ENCODE results near the gene PATJ.
"Not testable (repeated sequence)": the region's sequence is repeated elsewhere in the genome, so short reads cannot be mapped to it uniquely, and the experiment has no call there.

PATJ gene

GRCh38 chr1:61887931-61888564 is 145.8 kb downstream of the PATJ start:
- no peak for DNase-seq

GRCh38 chr1:61888808-61889207 is 146.5 kb downstream of the PATJ start:
- no peak for DNase-seq

GRCh38 chr1:61890435-61890834 is 148.2 kb downstream of the PATJ start:
- DNase-seq: not testable (repeated sequence)

DNA sequence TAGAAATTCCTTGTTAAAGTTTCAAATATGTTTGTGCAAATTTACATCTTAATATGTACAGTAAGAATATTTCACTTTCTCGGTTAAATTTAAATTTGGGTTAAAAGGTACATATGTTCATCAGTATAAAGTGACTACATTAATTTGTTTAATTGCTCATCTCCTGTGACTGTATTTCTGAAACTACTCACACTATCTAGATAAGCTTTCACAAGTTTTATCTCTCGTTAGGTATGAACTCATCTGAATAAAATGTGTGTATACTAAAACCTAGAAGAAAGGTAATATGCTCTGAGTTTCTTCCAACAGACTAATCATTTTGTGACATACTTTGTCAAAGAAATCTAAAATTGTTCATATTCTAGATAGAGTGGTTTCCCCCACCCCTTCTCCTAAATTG is 150.7 kb downstream of the PATJ start:
- DNase-seq: no peak

DNA sequence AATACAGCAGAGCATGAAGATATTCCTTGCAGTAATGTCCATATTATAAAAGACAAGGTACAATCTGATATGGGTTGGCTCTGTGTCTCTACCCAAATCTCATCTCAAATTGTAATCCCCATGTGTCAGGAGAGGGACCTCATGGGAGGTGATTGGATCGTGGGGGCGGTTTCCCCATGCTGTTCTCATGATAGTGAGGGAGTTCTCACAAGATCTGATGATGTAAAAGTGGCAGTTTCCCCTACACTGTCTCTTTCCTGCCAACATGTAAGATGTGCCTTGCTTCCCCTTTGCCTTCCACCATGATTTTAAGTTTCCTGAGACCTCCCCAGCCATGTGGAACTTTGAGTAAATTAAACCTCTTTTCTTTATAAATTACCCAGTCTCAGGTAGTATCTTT is 152.0 kb downstream of the PATJ start:
- not testable (repeated sequence) for DNase-seq

DNA sequence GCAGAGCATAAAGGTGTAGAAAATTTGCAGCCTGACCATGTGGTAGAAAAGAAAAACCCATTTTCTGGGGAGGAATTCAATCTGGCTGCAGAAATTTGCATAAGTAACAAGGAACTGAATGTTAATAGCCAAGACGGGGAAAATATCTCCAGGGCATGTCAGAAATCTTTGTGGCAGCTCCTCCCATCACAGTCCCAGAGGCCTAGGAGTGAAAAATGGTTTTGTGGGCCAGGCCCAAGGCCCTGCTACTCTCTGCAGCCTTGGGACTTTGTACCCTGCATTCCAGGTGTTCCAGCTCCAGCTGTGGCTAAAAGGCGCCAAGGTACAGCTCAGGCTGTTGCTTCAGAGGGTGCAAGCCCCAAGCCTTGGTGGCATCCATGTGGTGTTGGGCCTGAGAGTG is 152.9 kb downstream of the PATJ start:
- DNase-seq: no peak

DNA sequence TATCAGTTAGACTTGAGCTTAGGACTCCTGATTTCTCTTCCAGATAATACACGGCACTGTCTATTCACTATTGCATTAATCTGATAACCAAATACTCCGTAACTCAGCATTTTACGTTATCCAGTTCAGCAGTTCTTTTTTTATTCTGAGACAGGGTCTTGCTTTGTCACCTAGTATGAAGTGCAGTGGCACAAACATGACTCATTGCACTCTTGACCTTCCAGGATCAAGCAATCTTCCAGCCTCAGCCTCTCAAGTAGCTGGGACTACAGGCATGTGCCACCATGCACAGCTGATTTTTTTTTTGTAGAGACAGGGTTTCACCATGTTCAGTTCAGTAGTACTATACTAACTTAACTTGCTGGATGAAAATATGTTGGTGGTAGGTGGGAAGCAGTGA is 156.4 kb downstream of the PATJ start:
- DNase-seq: no peak

DNA sequence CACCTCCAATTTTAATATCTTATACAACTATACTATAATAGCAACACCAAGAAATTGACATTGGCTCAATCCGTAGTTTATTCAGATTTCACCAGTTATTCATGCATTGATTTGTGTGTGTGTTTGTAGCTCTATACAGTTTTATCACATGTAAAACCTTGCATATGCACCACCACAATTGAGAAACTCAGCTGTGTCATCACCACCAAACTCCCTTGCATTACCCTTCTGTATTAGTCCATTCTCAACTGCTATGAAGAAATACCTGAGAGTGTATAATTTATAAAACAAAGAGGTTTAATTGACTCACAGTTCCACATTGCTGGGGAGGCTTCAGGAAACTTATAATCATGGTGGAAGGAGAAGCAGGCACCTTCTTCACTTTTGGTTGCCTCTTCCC is 162.1 kb downstream of the PATJ start:
- no peak for DNase-seq

GRCh38 chr1:61907102-61907501 is 164.8 kb downstream of the PATJ start:
- no peak for DNase-seq

GRCh38 chr1:61910035-61910434 is 167.8 kb downstream of the PATJ start:
- DNase-seq: no peak

- no peak for DNase-seq
Measured at GRCh38 chr1:61914823-61915482, 172.7 kb downstream of the PATJ start.

- no peak for DNase-seq
Measured at GRCh38 chr1:61921435-61921834, 179.2 kb downstream of the PATJ start.

- no peak for DNase-seq
Measured at GRCh38 chr1:61922950-61923480, 180.7 kb downstream of the PATJ start.

- DNase-seq: no peak
Measured at GRCh38 chr1:61925591-61926298, 183.5 kb downstream of the PATJ start.

- no peak for DNase-seq
Measured at GRCh38 chr1:61926597-61926996, 184.3 kb downstream of the PATJ start.

DNA sequence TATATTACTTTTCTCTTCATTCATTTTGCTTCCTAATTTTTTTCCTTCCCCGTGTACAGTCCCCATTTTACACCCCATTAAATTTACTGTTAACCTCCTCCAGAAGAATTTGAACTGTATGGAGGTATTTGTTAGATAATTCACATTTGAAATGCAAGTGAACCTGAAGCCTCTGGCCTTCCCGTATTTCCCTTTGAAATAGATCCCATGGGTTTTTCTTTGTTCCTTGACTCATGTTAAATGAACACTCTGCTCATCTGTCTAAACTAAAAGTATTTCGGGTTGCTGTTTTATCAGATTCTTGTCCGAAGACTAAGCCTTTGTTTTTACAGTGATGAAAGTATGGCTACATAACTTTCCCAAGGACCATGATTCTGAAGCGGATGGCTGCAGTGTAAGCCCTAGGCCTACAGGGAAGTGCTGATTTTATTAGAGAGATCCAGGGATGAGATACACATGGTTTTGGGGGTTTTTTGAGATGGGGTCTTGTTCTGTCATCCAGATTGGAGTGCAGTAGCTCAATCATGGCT is 187.9 kb downstream of the PATJ start:
- no peak for DNase-seq

- no peak for DNase-seq
Measured at GRCh38 chr1:61931587-61932279, 189.5 kb downstream of the PATJ start.

DNA sequence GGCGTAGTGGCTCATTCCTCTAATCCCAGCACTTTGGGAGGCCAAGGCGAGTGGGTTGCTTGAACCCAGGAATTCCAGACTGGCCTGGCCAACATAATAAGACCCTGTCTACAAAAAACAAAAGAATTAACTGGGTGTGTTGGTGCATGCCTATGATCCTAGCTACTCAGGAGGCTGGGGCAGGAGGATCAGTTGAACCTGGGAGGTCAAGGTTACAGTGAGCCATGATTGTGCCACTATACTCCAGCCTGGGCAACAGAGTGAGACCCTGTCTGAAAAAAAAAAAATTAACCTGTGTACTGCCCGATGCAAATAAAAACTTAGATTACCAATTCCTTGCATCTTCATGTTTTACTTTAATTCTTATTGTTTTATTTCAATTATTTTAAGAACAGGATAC is 193.2 kb downstream of the PATJ start:
- DNase-seq: no peak

GRCh38 chr1:61936839-61937238 is 194.6 kb downstream of the PATJ start:
- DNase-seq: no peak

DNA sequence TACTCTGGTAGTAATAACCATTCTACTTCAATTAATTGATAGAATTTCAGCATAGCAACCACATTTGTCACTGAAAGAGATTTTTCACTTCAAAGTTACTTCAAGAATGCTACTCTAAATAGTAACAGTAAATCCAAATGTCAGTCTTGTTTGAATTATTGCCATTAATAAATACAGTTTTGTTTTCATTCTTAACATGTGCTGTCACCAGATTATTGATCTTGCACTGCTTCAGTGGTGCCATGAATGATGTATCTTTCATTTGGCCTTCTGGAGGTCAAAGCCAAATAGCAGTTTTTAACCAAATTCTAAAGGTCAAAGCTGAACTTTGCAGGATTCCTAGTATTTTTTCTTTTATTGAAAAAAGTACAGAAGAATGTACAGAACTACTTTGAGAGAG is 199.5 kb downstream of the PATJ start:
- DNase-seq: no peak

DNA sequence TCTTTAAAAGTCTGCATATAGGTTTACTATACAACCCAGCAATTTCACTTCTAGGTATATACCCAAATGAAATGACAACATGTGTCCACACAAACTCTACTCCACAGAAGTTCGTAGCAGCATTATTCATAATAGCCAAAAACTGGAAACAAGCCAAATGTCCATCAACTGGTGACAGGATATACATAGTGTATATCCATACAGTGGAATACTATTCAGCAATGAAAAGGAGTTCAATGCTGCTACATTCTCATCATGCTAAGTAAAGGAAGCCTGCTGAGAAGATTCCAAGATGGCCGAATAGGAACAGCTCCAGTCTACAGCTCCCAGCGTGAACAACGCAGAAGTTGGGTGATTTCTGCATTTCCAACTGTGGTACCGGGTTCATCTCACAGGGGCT is 200.6 kb downstream of the PATJ start:
- no peak for DNase-seq

DNA sequence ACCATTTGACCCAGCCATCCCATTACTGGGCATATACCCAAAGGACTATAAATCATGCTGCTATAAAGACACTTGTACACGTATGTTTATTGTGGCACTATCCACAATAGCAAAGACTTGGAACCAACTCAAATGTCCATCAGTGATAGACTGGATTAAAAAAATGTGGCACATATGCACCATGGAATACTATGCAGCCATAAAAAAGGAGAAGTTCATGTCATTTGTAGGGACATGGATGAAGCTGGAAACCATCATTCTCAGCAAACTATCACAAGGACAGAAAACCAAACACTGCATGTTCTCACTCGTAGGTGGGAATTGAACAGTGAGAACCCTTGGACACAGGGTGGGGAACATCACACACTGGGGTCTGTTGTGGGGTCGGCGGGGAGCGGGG is 206.4 kb downstream of the PATJ start:
- not testable (repeated sequence) for DNase-seq

GRCh38 chr1:61950418-61950817 is 208.1 kb downstream of the PATJ start:
- DNase-seq: no peak
